CD8-positive, alpha-beta memory T cell (primary cell): ENCODE results near the gene RBM8A. TPM values are rescaled to one million over a fixed set of nuclear protein-coding genes. Genes with fewer than 3 reads are reported as not detected.

ENCODE experiments used
- CTCF ChIA-PET: fragments of 350-600 bp; sonication (Branson Sonifier 250); formaldehyde crosslinking; loops from one replicate; lab custom pipeline; 2021; ENCODE audit warnings: antibody characterized with exemption; lab: Charles Lee
- POLR2A ChIA-PET: fragments of 350-600 bp; sonication (Branson Sonifier 250); formaldehyde crosslinking; loops from one replicate; lab custom pipeline; 2021; ENCODE audit warnings: antibody characterized with exemption; lab: Charles Lee
- DNase-seq, 5 donors: peaks; one replicate each; pipeline versions ENCODE4 v3.0.0 to v3.0.0-alpha.2; 2020 to 2022; ENCODE audit warnings: mixed read lengths in 1 of 5
- H3K27ac ChIP-seq: one replicate; pipeline ENCODE4 v1.7.0; 2013; ENCODE audit warnings: low read depth, mild to moderate bottlenecking, low read length, moderate library complexity
- H3K27me3 ChIP-seq: 2 replicates; pipeline ENCODE4 v1.7.0; 2013; ENCODE audit warnings: low read length, mild to moderate bottlenecking; ENCODE audit not compliant: insufficient read depth, poor library complexity, severe bottlenecking
- H3K36me3 ChIP-seq: 2 replicates; pipeline ENCODE4 v1.7.0; 2013; ENCODE audit warnings: mild to moderate bottlenecking, low read length, moderate library complexity; ENCODE audit not compliant: insufficient read depth
- H3K4me1 ChIP-seq: 2 replicates; pipeline ENCODE4 v1.7.0; 2013; ENCODE audit warnings: mild to moderate bottlenecking, low read length, moderate library complexity; ENCODE audit not compliant: insufficient read depth
- H3K4me3 ChIP-seq: 2 replicates; pipeline ENCODE4 v1.7.0; 2013; ENCODE audit warnings: mild to moderate bottlenecking, low read length
- H3K9me3 ChIP-seq: 2 replicates; pipeline ENCODE4 v1.7.0; 2013; ENCODE audit warnings: mild to moderate bottlenecking, low read length
- H3K27ac Mint-ChIP-seq, 8 donors: one replicate each; pipeline ENCODE4 v1.8.0; 2020 to 2021; ENCODE audit warnings: mixed read lengths in 8 of 8, mild to moderate bottlenecking in 6 of 8, inconsistent platforms in 3 of 8, moderate library complexity in 3 of 8
- H3K27me3 Mint-ChIP-seq, 2 donors: one replicate each; pipeline ENCODE4 v1.8.0; 2020 to 2021; ENCODE audit warnings: mixed read lengths in 2 of 2, mild to moderate bottlenecking in 1 of 2, moderate library complexity in 1 of 2
- H3K36me3 Mint-ChIP-seq, 3 donors: one replicate each; pipeline ENCODE4 v1.8.0; 2020 to 2021; ENCODE audit warnings: mixed read lengths in 3 of 3, inconsistent platforms in 1 of 3, mild to moderate bottlenecking in 1 of 3
- H3K4me1 Mint-ChIP-seq, 3 donors: one replicate each; pipeline ENCODE4 v1.8.0; 2020 to 2021; ENCODE audit warnings: mixed read lengths in 3 of 3, inconsistent platforms in 1 of 3, mild to moderate bottlenecking in 1 of 3
- H3K4me3 Mint-ChIP-seq, 7 donors: one replicate each; pipeline ENCODE4 v1.8.0; 2020 to 2021; ENCODE audit warnings: mixed read lengths in 7 of 7, mild to moderate bottlenecking in 6 of 7, moderate library complexity in 4 of 7, inconsistent platforms in 2 of 7
- H3K9me3 Mint-ChIP-seq, 5 donors: one replicate each; pipeline ENCODE4 v1.8.0; 2020 to 2022; ENCODE audit warnings: mixed read lengths in 5 of 5, mild to moderate bottlenecking in 3 of 5, moderate library complexity in 2 of 5, inconsistent platforms in 1 of 5
- polyA plus RNA-seq: library from polyadenylated mRNA; unstranded; fragments of 300-500 nt; fragmentation: Illumina TruSeq; gene quantifications from one replicate; pipeline ENCODE4 v1.2.3, GENCODE V29; 2021
- total RNA-seq, 2 experiments: library from RNA; stranded (reverse); gene quantifications; one replicate each; pipeline ENCODE4 v1.2.3, GENCODE V29; 2021

Gene RBM8A
- total and polyA plus RNA-seq, 3 experiments from 2014 or later: 192 to 397 (median 387) TPM

DNA sequence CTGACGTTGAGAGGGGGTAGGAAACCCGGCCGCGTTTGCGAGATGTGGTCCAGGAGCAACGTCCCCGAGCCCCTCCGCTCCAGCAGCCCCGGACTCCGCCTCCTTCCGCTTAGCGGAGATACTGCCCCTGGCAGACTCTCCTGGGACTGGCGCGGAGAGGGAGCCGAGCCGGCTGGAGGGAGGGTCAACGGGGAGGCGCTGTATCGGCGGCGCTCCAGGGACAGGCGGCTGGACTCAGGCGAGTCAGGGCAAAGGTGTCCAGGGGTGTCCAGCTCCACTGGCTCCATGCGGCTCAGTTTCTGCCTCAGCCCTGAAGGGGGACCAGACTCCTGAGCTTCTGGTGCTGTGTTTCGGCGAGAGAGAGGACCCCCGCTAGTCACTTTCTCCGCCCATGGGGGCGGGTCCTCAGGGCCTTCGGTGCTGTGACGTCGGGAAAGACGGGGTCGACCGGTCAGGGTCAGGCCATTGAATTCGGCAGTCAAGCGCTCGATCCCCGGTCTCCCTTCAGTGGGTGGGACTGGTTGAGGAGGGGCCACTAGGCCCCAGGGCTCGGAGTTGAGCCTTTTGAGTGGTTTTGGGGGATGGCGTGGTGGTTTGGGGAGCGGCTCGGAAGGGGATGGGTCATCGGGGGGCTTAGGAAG is 33.3 kb upstream of the RBM8A start:
- peak overlapping the region; percentile 40 for H3K27ac ChIP-seq
- H3K4me1 ChIP-seq: peaks cover 64% of the 10 kb centered on the region
- Mint-ChIP-seq H3K4me1 (peaks cover 70 to 77% (median 73%) of the 10 kb centered on the region in 3 donors), H3K9me3 (no peaks in the 10 kb centered on the region), H3K27me3 (peaks cover 0 to 3% of the 10 kb centered on the region in 2 donors), H3K4me3 (peak overlapping the region; percentile 92 to 99 (median 96)), H3K27ac (peak overlapping the region; percentile 83 to 94 (median 92)), H3K36me3 (peaks cover 0 to 26% (median 0%) of the 10 kb centered on the region in 3 donors)
- DNase-seq: peak; percentile 51 to 77 (median 59)
- H3K27me3 ChIP-seq: no peaks in the 10 kb centered on the region
- no peaks in the 10 kb centered on the region for H3K9me3 ChIP-seq
- ChIA-PET POLR2A (interaction anchor here (0.6 to 1.1 kb wide), 2 partner anchors 32 to 77 kb away, joined by 3 read pairs; no protein-coding TSS in a partner anchor), CTCF (interaction anchor here (1.0 kb wide), 1 partner anchor 33 kb away, joined by 3 read pairs; the partner anchor contains the start of gene RBM8A)
- peak overlapping the region; percentile 93 for H3K4me3 ChIP-seq
- no peaks in the 10 kb centered on the region for H3K36me3 ChIP-seq

DNA sequence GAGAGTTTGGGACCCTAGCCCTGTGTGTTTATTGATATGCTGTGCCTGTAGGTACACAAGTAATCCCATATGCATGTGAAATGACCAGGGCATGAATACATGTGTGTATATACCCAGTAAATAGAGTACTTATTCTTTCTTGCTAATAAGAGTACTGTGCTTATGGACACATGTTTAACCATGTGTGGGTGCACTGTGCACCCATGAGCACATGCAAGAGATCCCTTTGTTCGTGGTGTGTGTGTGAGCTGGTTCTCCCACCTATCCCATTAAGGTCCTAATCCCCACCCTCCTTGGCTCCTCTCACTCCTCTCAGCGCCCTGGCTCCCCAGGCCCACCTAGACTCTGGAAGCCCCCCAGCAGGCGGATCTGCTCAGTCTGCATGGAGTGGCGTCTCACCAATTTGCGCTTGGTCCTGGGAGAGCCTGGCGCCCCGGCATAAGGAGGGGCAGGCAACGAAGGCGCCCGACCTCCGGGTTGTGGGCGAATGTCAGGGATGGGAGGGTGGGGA is 32.7 kb upstream of the RBM8A start:
- POLR2A ChIA-PET: interaction anchor here (0.6 to 7.1 kb wide), 4 partner anchors 31 to 77 kb away, joined by 3 to 87 read pairs (median 3); partner anchors contain the start of gene RBM8A

DNA sequence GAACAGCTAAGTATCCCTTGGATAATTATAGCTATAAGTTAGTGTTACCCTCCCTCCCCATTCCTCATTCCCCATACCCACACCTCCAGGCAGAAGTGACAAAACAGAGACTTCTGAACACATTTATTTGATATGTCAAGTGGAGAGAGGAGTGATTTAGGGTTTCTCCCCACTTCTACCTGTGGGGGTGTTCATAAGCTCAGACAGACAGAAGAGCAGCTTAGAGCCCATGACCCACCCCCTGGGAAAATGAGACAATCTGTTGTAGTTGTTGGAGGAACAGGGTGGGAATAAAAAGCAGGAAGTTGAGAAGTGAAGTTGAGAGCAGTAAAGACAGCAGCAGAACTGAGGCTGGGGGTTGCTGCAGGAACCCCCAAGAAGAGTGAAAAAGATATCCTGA is 32.0 kb upstream of the RBM8A start:
- no peaks in the 10 kb centered on the region for H3K27me3 ChIP-seq
- no peak overlapping the region for H3K27ac ChIP-seq
- H3K4me1 Mint-ChIP-seq: peaks cover 70 to 77% (median 77%) of the 10 kb centered on the region in 3 donors
- H3K9me3 ChIP-seq: no peaks in the 10 kb centered on the region
- H3K4me3 Mint-ChIP-seq: peak overlapping the region; percentile 77 to 99 (median 95)
- H3K4me3 ChIP-seq: no peak overlapping the region
- H3K4me1 ChIP-seq: peaks cover 69% of the 10 kb centered on the region
- ChIA-PET CTCF (interaction anchor here (0.7 to 3.1 kb wide), 3 partner anchors 19 to 32 kb away, joined by 3 to 26 read pairs (median 24); partner anchors contain the start of gene RBM8A), POLR2A (interaction anchor here (0.6 to 7.1 kb wide), 4 partner anchors 31 to 78 kb away, joined by 3 to 87 read pairs (median 7); partner anchors contain the start of gene RBM8A)
- H3K36me3 Mint-ChIP-seq: peaks cover 0 to 22% (median 0%) of the 10 kb centered on the region in 3 donors
- H3K36me3 ChIP-seq: no peaks in the 10 kb centered on the region
- DNase-seq: no peak
- peak overlapping the region; percentile 57 to 93 (median 90) for H3K27ac Mint-ChIP-seq
- H3K9me3 Mint-ChIP-seq: no peaks in the 10 kb centered on the region
- peaks cover 0 to 3% of the 10 kb centered on the region in 2 donors for H3K27me3 Mint-ChIP-seq

More for the DNA sequence above, 32.7 kb upstream of the RBM8A start:
- no peaks in the 10 kb centered on the region for H3K9me3 ChIP-seq
- Mint-ChIP-seq H3K4me1 (peaks cover 70 to 77% (median 76%) of the 10 kb centered on the region in 3 donors), H3K36me3 (peaks cover 0 to 26% (median 0%) of the 10 kb centered on the region in 3 donors), H3K27me3 (peaks cover 0 to 3% of the 10 kb centered on the region in 2 donors), H3K9me3 (no peaks in the 10 kb centered on the region), H3K4me3 (peak overlapping the region; percentile 92 to 99 (median 96)), H3K27ac (peak overlapping the region; percentile 57 to 93 (median 90))
- peak overlapping the region; percentile 93 for H3K4me3 ChIP-seq
- no peaks in the 10 kb centered on the region for H3K27me3 ChIP-seq
- H3K4me1 ChIP-seq: peaks cover 64% of the 10 kb centered on the region
- no peaks in the 10 kb centered on the region for H3K36me3 ChIP-seq
- no peak for DNase-seq
- no peak overlapping the region for H3K27ac ChIP-seq
- CTCF ChIA-PET: interaction anchor here (1.0 kb wide), 1 partner anchor 33 kb away, joined by 3 read pairs; the partner anchor contains the start of gene RBM8A

DNA sequence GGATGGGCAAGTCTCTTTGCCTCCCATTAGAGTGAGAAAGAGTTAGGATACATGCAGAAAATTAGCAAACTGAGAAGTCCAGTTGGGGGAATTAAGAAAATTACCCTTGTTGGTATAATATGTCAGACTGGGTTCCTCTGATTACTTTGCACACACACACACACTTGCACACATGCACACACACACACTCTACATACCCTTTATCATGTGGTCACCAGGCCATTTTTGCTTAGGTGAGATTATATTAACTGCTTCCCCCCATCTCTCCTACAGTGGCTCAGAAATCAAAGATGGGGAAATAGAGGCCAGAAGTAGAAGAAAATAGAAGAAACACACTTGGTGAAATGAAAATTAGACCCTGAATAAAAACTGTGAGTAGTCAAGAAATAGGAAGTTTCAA is 31.4 kb upstream of the RBM8A start:
- peak overlapping the region in 6 of 7 donors; percentile 38 to 99 (median 89) for H3K4me3 Mint-ChIP-seq
- peak overlapping the region; percentile 27 to 95 (median 92) for H3K27ac Mint-ChIP-seq
- H3K4me3 ChIP-seq: peak overlapping the region; percentile 94

DNA sequence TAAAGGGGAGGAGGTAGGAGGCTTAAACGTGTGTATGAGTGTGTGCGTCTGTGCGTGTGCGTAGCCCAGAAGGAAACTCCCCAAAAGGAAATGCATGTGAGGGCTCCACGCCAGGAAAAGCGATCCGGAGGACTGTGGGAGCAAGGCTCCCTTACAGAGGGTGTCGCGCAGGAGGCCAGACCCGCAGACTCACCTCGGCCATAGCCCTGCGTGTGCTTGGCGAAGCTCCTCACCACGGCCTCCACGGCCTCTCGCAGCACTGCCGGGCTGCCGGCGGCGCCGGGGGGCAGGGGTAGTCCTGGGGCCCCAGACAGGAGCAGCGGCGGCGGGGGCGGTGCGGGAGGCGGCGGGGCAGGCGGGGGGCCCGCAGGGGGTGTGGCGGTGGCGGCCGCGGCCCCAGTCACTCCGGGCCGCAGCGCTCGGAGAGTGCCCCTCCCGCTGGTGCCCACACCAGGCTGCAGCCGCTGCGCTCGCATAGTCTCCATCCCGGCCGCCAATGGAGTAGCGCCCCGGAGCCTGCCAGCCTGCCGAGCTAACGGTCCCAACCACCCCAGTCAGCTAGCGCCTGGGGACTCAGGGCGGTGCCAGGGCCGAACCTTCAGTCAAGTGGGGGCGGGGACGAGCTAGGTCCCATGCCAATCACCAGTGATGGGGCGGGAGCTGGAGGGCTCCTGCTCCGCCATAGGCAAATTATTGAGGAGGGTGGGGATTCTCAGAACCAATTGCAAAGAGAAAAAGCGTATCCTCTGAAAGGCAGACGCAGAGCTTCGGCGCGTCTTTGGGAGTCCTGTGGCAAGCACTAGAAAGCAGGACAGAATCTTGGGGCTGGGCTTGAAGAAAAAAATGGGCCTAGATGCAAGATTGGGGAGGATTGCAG is 30.4 kb upstream of the RBM8A start, which contains the start of gene LIX1L:
Gene LIX1L, minus strand, starts transcription at position 575 of the 877 bp plus-strand sequence. Its CDS starts 90 bp downstream, at position 485.
- Histone ChIP-seq H3K9me3 (no peaks in the 10 kb centered on the region), H3K36me3 (no peaks in the 10 kb centered on the region), H3K4me1 (peaks cover 64% of the 10 kb centered on the region), H3K27me3 (no peaks in the 10 kb centered on the region), H3K27ac (peak within 1 kb of the TSS; percentile 76), H3K4me3 (peak within 1 kb of the TSS; percentile 94)
- Mint-ChIP-seq H3K4me3 (peak within 1 kb of the TSS; percentile 83 to 98 (median 92)), H3K4me1 (peaks cover 68 to 74% (median 74%) of the 10 kb centered on the region in 3 donors), H3K36me3 (peaks cover 0 to 28% (median 0%) of the 10 kb centered on the region in 3 donors), H3K27me3 (peaks cover 0 to 3% of the 10 kb centered on the region in 2 donors), H3K9me3 (no peaks in the 10 kb centered on the region), H3K27ac (peak within 1 kb of the TSS; percentile 91 to 98 (median 97))
- DNase-seq: peak; percentile 92 to 96 (median 93)
- POLR2A ChIA-PET: interaction anchor here (0.6 to 7.1 kb wide), 17 partner anchors 9 to 134 kb away, joined by 3 to 87 read pairs (median 5); partner anchors contain the start of genes PEX11B, PIAS3, POLR3C and RBM8A
- CTCF ChIA-PET: interaction anchor here (0.6 to 3.1 kb wide), 18 partner anchors 8 to 112 kb away, joined by 3 to 26 read pairs (median 4); partner anchors contain the start of genes ANKRD35, NUDT17, RBM8A and TXNIP

More for the DNA sequence above, 31.4 kb upstream of the RBM8A start:
- H3K36me3 ChIP-seq: no peaks in the 10 kb centered on the region
- H3K27me3 ChIP-seq: no peaks in the 10 kb centered on the region
- no peak overlapping the region for H3K27ac ChIP-seq
- peaks cover 69% of the 10 kb centered on the region for H3K4me1 ChIP-seq
- no peaks in the 10 kb centered on the region for H3K9me3 ChIP-seq
- Mint-ChIP-seq H3K9me3 (no peaks in the 10 kb centered on the region), H3K27me3 (peaks cover 0 to 3% of the 10 kb centered on the region in 2 donors), H3K4me1 (peaks cover 70 to 78% (median 77%) of the 10 kb centered on the region in 3 donors), H3K36me3 (peaks cover 0 to 23% (median 0%) of the 10 kb centered on the region in 3 donors)
- CTCF ChIA-PET: interaction anchor here (0.7 to 3.1 kb wide), 9 partner anchors 9 to 113 kb away, joined by 3 to 26 read pairs (median 5); partner anchors contain the start of genes NUDT17 and RBM8A
- POLR2A ChIA-PET: interaction anchor here (1.1 to 7.1 kb wide), 8 partner anchors 19 to 100 kb away, joined by 4 to 87 read pairs (median 7); partner anchors contain the start of genes PIAS3, RBM8A and TXNIP
- no peak for DNase-seq

DNA sequence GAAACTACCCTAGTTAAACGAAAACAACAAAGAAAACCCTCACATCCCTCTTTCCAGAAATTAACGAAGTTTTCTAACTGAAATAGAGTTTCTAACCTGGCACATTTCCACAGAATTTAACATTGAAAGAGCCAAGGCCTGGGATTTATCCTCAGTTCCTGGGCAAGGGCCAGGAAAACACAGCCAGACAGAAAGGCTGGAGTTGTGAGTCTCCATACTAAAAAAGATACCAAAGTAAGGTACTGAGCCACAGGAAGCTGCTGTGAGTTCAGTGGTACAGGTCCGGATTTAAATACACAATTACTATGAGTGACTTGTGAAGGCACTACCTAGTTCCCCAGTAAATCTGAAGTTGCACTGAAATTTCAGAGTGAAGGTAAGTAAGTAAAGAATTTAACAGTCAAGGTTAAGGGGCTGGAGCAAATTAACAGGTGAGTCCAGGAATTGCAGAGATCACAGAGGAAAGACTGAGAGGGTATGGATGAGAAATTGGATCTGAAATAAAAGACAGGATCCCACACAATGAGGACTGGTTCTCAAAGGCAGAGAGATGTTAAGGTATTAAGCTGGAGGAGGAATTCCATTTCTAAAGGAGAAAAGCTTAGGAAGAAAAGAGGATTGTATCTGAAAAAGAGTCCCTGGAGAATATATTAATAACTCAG is 29.6 kb upstream of the RBM8A start:
- H3K4me1 Mint-ChIP-seq: peaks cover 71 to 74% (median 74%) of the 10 kb centered on the region in 3 donors
- peaks cover 0 to 3% of the 10 kb centered on the region in 2 donors for H3K27me3 Mint-ChIP-seq
- no peaks in the 10 kb centered on the region for H3K9me3 Mint-ChIP-seq
- H3K27me3 ChIP-seq: no peaks in the 10 kb centered on the region
- H3K4me3 Mint-ChIP-seq: peak overlapping the region; percentile 83 to 98 (median 92)
- H3K9me3 ChIP-seq: no peaks in the 10 kb centered on the region
- peak in 1 of 5 donors; percentile 31 for DNase-seq
- peaks cover 61% of the 10 kb centered on the region for H3K4me1 ChIP-seq
- CTCF ChIA-PET: interaction anchor here (0.8 to 3.1 kb wide), 8 partner anchors 12 to 111 kb away, joined by 3 to 26 read pairs (median 6); partner anchors contain the start of genes NUDT17 and RBM8A
- H3K27ac Mint-ChIP-seq: peak overlapping the region; percentile 90 to 98 (median 96)
- peak overlapping the region; percentile 76 for H3K27ac ChIP-seq
- POLR2A ChIA-PET: interaction anchor here (1.1 to 7.1 kb wide), 7 partner anchors 7 to 80 kb away, joined by 3 to 87 read pairs (median 5); partner anchors contain the start of genes ANKRD34A, PEX11B, POLR3GL and RBM8A
- peaks cover 0 to 30% (median under 1%) of the 10 kb centered on the region in 3 donors for H3K36me3 Mint-ChIP-seq
- H3K36me3 ChIP-seq: no peaks in the 10 kb centered on the region
- H3K4me3 ChIP-seq: peak overlapping the region; percentile 94
